Central memory CD4-positive, alpha-beta T cell (primary cell): Measurements from ENCODE around the gene RPL23.
"Not testable (repeated sequence)": the region's sequence is repeated elsewhere in the genome, so short reads cannot be mapped to it uniquely, and the experiment has no call there.

Source experiments
- DNase-seq: peaks from one replicate; pipeline ENCODE4 v3.0.0; 2022

The RPL23 gene

GRCh38 chr17:38867179-38867967 lies 13.9 kb upstream of the RPL23 start:
- DNase-seq: peak; percentile 66

- DNase-seq: no peak
These were observed 11.3 kb upstream of the RPL23 start for GRCh38 chr17:38864636-38865398.

- DNase-seq: no peak
These were observed 7.9 kb upstream of the RPL23 start for GRCh38 chr17:38861399-38861843.

- DNase-seq: no peak
These were observed 3.8 kb upstream of the RPL23 start for GRCh38 chr17:38857271-38857670.

GRCh38 chr17:38855101-38855714 lies 1.7 kb upstream of the RPL23 start:
- DNase-seq: not testable (repeated sequence)

- DNase-seq: peak; percentile 51
These were observed 690 bp downstream of the RPL23 start for GRCh38 chr17:38852771-38853291.

GRCh38 chr17:38851434-38851833 lies 2.1 kb downstream of the RPL23 start:
- no peak for DNase-seq

GRCh38 chr17:38850374-38850773 lies 3.1 kb downstream of the RPL23 start:
- no peak for DNase-seq

- no peak for DNase-seq
These were observed 4.4 kb downstream of the RPL23 start for GRCh38 chr17:38848939-38849605.

- no peak for DNase-seq
These were observed 5.0 kb downstream of the RPL23 start for GRCh38 chr17:38848557-38848891.

GRCh38 chr17:38844261-38844757 lies 9.2 kb downstream of the RPL23 start:
- DNase-seq: no peak

- DNase-seq: no peak
These were observed 27.7 kb downstream of the RPL23 start for GRCh38 chr17:38825762-38826247.

- DNase-seq: peak; percentile 95
These were observed 28.4 kb downstream of the RPL23 start, which contains the start of gene CWC25 for GRCh38 chr17:38824899-38825761. Gene CWC25 (minus strand): TSS chr17:38825321. CDS start chr17:38825183, 138 bp downstream.

- no peak for DNase-seq
These were observed 37.8 kb downstream of the RPL23 start for GRCh38 chr17:38815576-38816193.

GRCh38 chr17:38809828-38810227 lies 43.7 kb downstream of the RPL23 start:
- no peak for DNase-seq

- DNase-seq: no peak
These were observed 53.2 kb downstream of the RPL23 start for GRCh38 chr17:38800237-38800760.

- peak; percentile 80 for DNase-seq
These were observed 53.9 kb downstream of the RPL23 start, which contains the start of gene PIP4K2B for GRCh38 chr17:38799501-38800236. Gene PIP4K2B (minus strand): TSS chr17:38799556. CDS start chr17:38799424, 132 bp downstream.

GRCh38 chr17:38798614-38799500 lies 54.7 kb downstream of the RPL23 start:
- DNase-seq: peak; percentile 53
